GM19099 (cell line): Measurements from ENCODE around the gene TTC7B.

ENCODE experiments used
- POLR2A ChIP-seq: IDR thresholded peaks from 3 replicates; pipeline ENCODE4 v1.6.1; 2011; ENCODE audit warnings: low read depth; ENCODE audit not compliant: insufficient read length; ENCODE audit errors: extremely low read depth

The TTC7B gene

DNA sequence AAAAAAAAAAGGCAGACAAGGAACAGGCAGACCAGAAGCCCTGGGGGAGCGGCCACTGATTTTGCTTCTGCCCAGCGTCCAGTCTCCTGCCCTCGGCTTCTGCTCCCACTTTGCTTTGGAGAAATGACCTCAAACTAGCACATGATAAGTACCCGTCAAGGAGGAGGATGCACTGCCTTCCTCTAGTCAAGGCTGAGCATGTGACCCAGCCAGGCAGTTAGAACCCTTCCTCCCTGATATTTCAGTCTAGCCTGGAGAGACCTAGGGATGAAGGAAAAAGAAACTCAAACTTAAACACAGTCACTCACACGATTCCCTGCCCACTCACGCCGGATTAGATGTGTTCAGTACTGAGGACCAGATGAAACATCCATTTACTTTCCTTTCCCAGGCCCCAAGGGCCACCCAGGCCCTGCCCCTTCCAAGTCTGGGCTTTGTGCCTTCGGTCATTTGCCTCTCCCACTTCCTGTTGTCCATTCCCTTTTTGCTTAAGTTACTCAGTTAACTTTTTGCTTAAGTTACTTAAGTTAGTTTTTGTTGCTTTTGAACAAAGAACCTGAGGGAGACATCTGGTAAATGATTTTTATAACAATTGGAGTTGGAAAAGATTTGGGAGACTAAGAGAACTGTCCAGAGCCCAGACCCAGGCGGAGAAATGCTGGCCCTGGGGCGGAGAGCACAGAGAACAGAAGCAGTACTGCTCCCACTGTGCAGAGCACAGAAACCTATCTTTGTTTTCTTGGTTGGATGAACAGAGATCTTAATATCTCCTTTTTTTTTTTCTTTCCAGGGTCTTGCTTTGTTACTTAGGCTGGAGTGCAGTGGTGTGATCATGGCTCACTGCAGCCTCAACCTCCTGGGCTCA lies 23.0 kb upstream of the TTC7B start:
- no peak for TF ChIP-seq POLR2A

DNA sequence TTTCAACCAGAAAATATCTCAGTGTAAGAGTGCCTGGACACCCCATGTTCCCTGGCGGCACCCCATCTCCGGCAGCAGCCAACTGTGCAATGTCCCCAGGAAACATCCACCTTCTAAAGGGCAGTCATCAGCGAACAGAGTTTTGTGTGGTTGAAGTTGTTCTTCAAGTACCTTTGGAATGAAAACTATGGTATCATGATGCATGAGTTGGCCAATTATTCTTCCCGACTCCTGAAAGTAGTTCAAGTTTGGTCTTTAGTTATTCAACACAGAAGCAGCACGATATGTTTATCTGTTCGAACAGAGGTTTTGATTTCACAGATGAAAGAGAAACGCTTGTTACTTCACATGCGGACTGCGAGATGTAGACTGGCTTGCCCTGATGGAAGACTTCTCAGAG lies 21.1 kb upstream of the TTC7B start:
- TF ChIP-seq POLR2A = no peak

DNA sequence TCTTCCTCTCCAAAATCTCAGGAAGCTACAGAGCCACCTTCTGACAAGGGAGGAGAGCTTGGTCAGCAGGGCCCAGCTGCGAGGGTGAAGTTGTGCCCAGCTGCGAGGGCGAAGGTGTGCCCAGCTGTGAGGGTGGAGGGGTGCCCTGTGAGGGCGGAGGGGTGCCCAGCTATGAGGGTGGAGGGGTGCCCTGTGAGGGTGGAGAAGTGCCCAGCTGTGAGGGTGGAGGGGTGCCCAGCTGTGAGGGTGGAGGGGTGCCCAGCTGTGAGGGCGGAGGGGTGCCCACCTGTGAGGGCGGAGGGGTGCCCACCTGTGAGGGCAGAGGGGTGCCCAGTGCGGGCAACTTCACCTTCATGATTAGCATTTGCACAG lies 20.4 kb upstream of the TTC7B start:
- no peak for TF ChIP-seq POLR2A

DNA sequence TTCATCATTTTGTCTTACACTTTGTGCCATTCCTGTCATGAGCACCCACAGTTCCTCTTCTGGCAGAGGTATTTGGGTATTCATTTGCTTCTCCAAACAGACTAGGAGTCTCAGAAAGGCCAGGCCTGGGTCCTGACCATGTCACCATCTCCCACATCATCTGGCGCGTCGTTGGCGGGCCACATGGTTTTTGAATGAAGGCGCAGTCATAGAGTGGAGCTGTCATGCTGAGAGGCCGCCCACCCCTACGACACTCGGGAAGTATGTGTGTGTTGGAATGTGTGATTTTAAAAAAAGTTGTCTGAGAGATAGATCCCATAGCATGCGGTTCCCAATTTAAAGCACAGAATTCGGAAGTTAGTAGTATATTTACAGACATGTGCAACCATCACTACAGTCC lies 15.6 kb upstream of the TTC7B start:
- no peak for TF ChIP-seq POLR2A

DNA sequence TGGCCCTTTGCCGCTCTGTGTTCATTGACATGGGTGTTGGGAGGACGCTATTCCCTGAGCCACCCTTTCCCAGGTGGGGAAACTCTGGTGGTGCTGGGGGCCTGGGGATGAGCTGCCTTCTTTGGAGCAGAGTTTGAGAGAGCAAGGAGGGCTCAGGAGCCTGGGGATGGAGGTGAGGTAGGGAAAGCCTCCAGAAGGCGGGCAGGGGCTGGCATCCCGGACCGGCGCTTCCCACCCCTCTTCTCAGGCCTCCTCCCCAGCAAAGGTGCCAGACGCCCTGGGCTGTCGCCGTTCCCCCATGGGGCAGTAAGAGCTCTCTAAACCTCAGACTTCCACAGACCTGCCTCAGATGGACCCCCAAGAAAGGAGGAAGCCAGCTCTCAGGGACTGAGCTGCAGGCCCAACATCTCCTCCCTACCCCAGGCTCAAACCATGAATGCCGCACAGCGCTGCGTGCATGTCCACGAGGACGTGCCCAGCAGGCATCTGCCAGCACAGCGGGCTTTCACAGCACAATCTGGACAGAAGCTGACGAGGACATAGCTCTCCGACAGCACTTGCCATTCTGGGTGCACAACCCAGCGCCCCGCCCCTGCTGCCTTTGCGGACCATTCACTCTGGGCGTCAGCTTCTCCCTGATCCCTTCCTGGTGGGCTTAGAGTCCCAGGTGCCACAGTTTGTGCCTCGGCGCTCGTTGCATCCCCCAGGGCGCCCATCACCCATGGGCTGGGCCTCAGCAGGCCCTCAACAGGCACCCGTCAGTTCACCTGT lies 14.9 kb upstream of the TTC7B start:
- TF ChIP-seq POLR2A = no peak

DNA sequence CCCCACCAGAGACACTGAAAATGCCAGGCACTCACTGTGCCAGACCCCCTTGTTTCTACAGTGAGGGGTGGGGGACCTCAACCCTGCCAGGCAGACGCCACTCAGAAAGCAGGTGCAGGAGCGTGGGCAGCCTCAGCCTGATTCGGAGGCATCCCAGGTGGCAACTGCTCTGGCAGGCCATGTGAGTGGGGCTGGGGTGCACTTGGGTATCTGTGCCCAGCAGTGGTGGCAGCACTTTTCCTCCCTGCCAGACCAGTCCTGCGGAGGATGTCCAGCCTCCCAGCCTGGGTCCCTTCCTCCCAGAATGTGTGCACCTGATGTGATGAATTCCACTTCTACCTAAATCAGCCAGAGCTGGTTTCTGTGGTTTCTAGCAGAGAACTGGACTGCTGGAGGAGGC lies 13.4 kb upstream of the TTC7B start:
- TF ChIP-seq POLR2A = no peak

DNA sequence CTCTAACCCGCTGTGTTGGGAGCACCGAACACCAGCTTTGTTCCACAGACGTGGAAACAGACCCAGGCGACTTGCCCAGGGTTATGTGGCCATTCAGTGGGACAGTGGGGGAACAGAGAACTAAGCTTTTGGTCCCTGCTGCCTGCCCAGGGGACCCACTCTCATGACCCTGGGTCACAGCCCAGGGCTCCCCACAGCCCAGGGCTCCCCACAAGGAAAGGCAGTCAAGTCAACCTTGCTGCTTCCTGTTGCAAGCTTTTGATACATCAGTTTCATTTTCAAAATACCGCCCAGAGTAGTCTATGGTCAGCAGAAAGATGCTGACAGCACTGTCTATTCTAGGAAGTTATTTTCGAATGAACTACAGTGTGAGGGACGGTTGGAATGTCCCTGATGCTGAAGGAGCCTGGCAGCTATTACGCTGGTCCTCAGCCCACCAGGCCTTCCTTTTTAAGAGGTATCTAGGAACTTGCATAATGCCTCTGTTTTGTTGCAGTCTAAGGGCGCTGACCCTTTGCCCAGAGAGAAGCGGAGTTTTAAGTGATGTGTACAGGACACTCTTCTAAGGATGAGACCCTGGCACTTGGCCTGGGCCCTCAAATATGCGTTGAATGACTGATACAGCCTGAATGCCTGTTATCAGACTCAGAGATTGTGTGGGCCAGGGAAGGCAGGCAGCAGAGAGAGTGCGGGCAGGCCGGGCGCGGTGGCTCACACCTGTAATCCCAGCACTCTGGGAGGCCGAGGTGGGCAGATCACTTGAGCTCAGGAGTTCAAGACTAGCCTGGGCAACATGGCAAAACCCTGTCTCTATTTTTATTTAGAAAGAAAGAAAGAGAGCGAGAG lies 12.6 kb upstream of the TTC7B start:
- TF ChIP-seq POLR2A = no peak

DNA sequence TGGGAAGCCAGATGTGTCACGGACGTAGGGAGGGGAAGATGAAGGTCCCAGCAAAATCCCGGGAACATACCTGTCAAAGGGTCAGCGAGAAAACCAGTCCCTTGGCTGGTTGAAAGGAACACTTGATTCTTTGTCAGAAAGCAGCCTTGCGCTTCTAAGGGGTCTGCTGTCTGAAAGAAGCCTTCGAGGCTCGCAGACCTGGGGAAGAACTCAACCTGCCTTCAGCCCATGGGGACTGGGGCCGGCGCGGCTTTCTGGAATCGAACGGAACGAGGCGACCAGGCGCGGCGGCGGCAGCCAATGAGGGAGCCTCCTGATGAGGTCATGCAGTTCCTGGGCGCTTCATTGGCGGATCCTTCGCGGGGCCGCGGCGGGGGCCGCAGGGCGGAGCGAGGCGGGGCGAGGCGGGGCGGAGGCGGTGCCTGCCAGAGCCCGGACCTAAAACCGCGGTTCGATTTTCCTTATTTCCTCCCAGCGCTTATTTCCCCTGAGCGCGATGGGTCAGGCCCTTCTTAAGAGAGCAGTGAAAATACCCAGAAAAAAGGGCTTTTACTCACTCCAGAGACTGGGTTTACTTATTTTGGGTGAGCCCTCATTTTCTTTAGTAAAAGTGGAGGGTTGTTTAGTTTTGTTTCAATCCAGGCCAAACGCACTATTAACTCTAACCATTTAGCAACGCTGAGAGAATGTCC lies 11.8 kb upstream of the TTC7B start:
- TF ChIP-seq POLR2A = no peak

DNA sequence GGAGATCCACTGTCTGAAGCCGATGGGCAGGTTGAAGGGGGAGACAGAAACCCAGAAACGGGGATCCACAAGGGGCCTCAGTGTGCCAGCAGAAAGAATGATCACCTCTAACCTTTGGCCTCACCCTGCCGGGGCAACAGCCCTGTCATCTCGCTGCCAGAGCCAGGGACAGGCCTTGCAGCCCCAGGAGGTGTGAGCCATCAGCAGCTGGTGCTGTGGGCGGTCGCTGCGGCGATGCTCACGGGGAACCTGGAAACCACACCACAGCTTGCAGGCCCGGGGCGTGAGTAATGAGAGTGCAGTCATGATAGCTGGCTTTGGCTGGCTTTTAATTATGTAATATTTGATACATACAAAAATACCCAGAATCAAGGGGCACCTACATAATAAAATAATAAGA lies 4.7 kb upstream of the TTC7B start:
- TF ChIP-seq POLR2A = no peak

DNA sequence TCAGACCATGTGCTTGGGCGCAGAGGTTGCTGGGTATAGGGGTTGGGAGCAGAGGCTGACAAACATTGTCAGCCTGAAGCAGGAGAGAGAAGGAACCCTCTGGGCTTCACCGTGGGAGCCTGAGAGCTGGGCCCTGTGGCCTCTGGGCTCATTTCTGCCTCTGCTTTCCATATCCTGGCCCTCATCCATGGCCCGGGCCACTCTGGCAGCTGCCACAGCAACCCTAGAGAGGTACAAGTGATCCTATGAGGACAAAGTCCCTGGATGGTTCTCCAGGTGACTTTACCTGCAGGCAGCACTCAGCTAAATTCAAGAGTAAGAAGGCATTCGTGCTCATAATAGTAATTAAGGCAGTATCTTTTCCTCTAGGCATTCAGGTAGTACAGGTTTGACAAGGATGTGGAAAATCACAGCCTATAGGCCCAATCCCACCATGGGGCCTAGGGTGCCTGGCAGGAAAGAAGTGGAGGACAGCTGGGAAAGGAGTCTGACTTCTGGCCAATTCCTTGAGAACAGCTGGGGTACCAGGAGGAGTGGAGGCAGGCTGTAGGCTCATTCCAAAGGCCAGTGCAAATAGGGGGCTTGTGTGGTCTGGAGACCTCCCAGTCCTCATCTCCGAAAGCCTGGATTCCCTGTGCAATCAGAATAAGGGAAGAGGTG lies 3.6 kb upstream of the TTC7B start:
- TF ChIP-seq POLR2A = no peak

DNA sequence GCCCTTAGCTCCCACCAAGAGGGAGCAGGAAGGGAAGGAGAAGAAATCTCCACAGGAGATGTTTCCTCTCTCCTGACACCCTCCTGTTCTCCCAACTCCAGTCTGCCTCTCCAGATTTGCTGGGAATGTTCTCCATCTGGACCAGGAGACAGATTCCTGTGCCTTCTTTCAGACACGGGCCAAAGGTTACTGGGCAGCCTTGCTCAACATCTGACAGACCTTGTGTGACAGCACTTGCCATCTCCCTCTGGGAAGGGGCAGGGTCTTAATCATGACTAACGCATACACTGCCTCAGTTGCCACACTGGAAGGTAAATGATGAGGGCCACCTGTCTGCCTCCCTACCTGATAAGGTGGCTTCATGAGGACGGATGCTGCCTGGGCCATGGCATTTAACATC lies 2.5 kb upstream of the TTC7B start:
- TF ChIP-seq POLR2A = no peak

DNA sequence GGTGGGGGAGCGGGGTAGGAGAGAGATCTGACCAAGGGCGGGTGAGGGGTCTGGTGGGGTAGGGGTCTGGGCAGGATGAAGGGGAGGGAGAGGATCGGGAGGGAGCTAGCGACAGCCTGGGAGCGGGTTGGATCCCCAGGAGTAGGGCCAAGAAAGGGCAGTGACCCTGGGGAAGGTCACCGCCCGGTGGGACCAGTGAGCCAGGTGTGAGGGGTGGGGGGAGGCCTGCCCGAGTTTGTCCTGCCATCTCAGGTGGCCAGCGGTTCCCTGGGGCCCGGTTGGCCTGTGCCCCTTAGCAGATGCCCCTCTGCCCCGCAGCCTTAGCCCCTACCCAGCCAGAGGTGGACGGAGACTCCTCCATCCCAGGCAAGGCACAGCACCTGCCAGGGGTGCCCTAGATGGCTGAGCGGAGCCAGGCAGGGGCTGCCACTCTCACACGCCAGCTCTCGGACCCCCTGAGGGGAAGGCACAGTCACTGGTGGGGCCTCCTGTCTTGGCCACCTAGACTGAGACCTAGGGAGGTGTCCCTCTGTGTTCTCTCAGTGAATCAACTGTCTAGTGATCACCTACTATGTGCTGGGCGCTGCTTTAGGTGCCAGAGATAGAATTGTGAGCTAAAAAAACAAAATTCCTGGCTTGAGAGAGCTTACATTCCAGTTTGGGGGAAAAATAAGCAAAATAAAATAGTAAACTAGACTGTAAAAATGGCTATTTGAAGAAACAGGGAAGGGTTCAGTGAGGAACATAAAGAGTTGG lies 629 bp upstream of the TTC7B start:
- no peak for TF ChIP-seq POLR2A

DNA sequence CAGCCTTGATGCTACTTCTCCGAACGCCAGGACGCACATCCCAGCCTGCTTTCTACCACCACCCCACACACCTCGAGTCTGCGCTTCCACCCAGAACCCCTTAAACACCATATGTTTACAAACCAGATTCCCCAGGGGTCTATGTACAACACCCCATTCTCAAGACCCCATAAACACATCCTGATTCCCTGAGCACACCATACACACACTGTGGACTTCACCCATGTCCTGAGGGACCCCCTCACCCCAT lies 733 bp downstream of the TTC7B start:
- TF ChIP-seq POLR2A = no peak

DNA sequence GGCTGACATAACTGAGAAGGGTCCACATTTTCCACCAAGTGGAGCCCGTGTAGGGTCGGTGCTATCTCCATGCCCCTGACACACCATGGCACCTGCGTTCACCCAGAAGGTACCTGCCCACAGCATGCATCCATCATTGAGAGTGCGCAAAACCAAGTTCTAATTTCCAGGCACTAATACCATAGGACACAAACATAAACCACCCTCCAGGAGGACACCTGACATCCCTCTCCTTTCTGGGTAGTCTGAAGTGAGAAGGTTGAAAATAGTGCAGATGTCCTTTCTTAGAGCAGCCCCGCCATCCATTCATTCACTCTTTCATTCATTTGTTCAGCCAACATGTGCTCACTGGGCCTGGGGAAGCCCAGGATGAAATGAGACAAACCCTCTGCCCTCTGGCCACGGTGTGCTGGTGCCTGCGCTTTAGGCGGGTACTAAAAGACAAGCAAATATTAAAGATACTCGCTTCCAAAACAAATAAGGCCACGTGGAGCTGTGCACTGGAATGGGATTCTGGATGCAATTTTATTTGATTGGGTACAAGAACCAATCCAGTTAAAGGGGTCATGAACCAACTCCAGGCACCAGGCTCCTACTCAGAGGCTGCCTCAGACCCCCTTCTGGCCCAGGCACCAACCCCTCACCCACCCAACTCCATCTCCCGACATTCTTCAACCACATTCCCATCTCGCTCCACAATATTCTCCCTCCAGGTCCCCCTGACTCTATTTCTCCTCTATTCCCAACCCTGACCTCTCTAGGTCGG lies 1.2 kb downstream of the TTC7B start:
- no peak for TF ChIP-seq POLR2A

DNA sequence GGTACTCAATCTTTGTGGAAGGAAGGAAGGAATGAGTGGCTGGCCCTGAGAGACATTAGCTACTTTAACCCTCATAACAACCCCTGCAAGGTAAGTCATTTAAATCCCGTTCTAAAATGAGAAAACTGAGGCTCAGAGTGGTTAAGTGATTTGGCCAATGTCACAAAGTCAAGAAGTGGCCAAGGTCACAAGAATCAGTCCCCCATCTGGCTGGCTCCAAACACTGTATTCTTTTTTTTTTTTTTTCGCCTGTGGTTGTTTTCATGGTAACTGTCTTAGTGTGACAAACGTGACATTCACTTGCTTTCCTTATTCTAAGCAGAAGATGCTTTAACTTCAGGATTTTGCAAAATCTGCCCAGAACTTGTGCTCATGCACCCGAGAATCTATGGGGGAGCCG lies 2.8 kb downstream of the TTC7B start:
- TF ChIP-seq POLR2A = no peak
